CD4-positive, alpha-beta T cell treated with Interleukin-12 subunit alpha and Interleukin-12 subunit beta, for 1 hour (primary cell): ENCODE measurements around the gene TMEM247.
"Not testable (repeated sequence)": the region's sequence is repeated elsewhere in the genome, so short reads cannot be mapped to it uniquely, and the experiment has no call there.

ENCODE experiments used
- DNase-seq: peaks from one replicate; pipeline ENCODE4 v3.0.0-alpha.2; 2020

Gene TMEM247

GRCh38 chr2:46517485-46517884 is 38.1 kb downstream of the TMEM247 start:
- no peak for DNase-seq

- DNase-seq = no peak
Measured at GRCh38 chr2:46518861-46519260, 39.5 kb downstream of the TMEM247 start.

- no peak for DNase-seq
Measured at GRCh38 chr2:46519265-46519664, 39.9 kb downstream of the TMEM247 start.

GRCh38 chr2:46520130-46520711 is 40.9 kb downstream of the TMEM247 start:
- no peak for DNase-seq

- no peak for DNase-seq
Measured at GRCh38 chr2:46521215-46521683, 41.9 kb downstream of the TMEM247 start.

GRCh38 chr2:46522385-46522784 is 43.0 kb downstream of the TMEM247 start:
- DNase-seq = not testable (repeated sequence)

- no peak for DNase-seq
Measured at GRCh38 chr2:46525522-46526155, 46.3 kb downstream of the TMEM247 start.

GRCh38 chr2:46528880-46529279 is 49.5 kb downstream of the TMEM247 start:
- DNase-seq = no peak

- DNase-seq = no peak
Measured at GRCh38 chr2:46530639-46531038, 51.3 kb downstream of the TMEM247 start.

- DNase-seq = no peak
Measured at GRCh38 chr2:46531863-46532262, 52.5 kb downstream of the TMEM247 start.
